Measurements from ENCODE around the gene GPC6.

- TF ChIP-seq POLR2A (IDR thresholded peaks at IDR 0.05) (no peak), CTCF (IDR thresholded peaks at IDR 0.05) (no peak), POLR2AphosphoS5 (IDR thresholded peaks at IDR 0.05) (no peak)
These were observed 927.0 kb downstream of the GPC6 start for GRCh38 chr13:94153586-94153985.
